GM12864 (cell line): ENCODE results near the gene MRO.

Experiments used
- DNase-seq: peaks from one replicate; pipeline ENCODE4 v3.0.0-alpha.2; 2011; ENCODE audit warnings: low read depth
- H3K4me3 ChIP-seq: 2 replicates; pipeline ENCODE4 v1.5.1; 2011; ENCODE audit warnings: mild to moderate bottlenecking, low read depth, low read length, control low read depth
- CTCF ChIP-seq: IDR thresholded peaks from 2 replicates; pipeline ENCODE4 v1.5.1; 2011; ENCODE audit warnings: low read depth, mild to moderate bottlenecking, moderate library complexity, low read length, control low read depth, inconsistent platforms; ENCODE audit errors: missing control alignments

MRO gene

DNA sequence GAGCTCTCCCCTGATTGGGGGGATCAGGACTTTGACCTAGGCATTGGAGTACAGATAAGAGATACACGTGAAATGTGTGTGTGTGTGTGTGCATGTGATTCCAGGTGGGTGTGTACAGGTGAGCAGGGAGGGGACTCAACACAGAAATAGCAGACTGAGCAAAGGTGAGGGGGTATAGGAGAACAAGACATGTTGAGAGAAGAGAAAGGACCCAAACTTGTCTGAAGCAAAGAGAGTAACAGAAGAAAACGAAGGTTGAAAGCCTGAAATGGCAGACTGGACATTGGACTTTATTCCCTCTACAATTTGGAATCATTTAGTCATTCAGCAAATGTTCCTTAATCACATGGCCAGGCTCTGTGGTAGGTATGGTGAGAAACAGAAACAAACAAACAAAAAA is 23.3 kb downstream of the MRO start:
- DNase-seq, result no peak
- TF ChIP-seq CTCF, result no peak
- H3K4me3 ChIP-seq, result no peak overlapping the region

DNA sequence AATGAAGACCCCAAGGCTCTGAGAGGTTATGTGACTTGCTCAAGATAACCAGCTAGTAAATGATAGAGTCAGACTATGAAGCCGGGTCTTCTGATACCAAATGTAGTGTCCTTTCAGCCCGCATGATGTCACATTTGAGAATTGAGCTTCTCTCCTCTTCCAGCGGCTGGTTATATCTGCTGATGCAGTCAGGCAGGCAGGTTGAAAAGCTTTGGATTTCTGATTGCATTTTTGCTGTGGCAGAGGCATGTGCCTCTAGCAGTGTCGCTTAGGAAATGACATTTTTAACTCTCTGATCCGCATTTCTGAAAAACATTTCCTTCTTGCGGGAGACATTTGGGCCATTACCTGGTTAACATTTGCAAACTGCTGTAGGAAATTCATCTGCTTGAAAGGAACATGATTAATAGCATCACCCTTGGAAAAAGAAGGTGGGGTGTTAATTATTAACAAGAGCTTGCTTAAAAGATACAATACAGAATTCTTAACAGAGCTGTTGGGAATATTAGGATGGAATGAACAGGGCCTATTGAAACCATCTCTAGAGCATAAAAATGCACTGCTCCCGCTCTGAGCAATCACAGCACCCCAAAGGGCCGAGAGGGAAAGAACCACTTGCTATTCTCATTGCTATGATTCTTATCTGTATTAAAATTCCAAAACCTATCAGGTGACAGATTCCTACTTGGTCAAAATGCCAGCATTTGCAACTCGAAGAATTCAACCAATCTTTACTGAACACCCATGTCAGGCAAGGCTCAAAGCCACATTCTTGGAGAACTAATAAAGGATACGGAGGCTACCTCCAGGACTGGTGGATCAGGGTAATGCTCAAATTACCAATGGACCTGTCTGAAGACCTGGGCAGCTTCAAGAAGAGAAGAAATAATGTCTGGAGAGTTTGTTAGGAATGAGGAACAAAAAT is 25.9 kb downstream of the MRO start:
- DNase-seq, result no peak
- TF ChIP-seq CTCF, result no peak
- no peak overlapping the region for H3K4me3 ChIP-seq

DNA sequence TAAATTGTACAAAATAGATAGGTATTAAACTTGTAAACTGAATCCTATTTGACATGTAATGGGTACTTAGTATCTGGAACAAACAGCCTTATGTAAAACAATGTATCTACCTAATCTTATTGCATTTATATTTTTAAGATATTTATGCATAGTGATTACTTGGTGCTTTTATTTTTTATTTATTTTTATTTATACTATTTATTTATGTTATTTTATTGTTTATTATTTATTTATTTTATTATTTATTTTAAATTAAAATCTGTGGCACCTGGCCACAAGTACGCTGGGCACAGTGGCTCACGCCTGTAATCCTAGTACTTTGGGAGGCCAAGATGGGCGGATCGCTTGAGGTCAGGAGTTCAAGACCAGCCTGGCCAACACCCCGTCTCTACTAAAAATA is 26.9 kb downstream of the MRO start:
- H3K4me3 ChIP-seq, result no peak overlapping the region
- TF ChIP-seq CTCF, result no peak
- DNase-seq, result no peak

DNA sequence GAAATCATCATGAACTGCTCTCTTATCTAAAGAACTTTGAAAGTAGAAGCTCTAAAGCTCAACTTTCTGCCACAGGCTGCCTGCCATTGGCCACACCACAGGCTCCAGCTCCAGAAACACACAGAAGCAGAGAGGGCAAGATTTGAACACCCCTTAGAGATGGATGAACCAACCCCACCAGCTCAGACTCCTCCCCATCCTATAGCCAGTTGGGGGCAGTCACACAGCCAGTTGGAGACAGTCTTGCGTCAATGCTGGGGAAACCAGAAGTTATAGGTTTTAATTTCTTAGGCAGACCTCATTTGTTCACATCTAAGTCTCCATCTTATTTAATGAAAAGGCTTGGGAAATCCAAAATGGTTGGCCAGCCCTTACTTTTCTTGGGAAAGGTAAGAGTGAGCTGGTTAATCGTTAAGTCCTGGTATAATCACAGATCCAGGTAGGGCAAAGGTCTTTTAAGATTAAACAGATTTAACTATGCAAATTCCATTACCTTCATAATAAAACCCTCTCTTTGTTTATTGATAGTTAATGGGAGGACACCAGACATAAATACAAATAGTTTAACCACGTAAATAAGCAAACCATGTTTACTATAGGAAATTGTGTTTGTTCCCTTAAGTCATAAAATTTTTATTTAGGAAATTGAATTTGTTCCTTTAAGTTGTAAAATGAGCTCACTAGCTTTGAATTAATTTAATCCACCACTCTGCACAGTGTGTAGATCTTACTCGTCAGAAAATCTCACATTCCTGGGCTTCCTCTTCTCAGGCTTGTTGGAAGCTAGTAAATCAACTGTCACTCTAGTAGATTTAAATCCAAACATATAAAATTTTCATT is 28.0 kb downstream of the MRO start:
- TF ChIP-seq CTCF, result peak; percentile 5
- H3K4me3 ChIP-seq, result no peak overlapping the region
- no peak for DNase-seq

- no peak for TF ChIP-seq CTCF
- no peak overlapping the region for H3K4me3 ChIP-seq
- DNase-seq, result no peak
Measured at GRCh38 chr18:50790948-50791347, 28.9 kb downstream of the MRO start.

GRCh38 chr18:50790241-50790640 is 29.6 kb downstream of the MRO start:
- H3K4me3 ChIP-seq, result no peak overlapping the region
- no peak for DNase-seq
- TF ChIP-seq CTCF, result no peak

DNA sequence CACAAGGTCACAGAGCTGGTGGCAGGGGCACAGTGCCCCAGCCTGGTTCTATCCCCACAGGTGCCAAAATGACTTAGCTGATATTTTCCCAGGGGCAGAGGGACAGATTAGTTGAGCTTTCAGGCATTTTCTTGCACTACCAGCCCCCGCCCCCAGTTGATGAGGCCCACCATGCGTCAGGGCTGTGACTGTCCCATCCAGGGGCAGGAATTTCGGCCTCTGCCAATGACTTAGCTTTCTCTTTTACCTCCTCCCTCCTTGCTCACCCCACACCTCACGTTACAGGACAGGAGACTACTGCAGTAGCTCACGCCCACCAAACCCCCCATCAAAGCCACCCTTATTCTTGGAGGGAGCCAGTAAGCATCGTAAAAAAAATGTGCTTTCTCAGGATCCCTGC is 31.5 kb downstream of the MRO start:
- DNase-seq, result no peak
- TF ChIP-seq CTCF, result no peak
- H3K4me3 ChIP-seq, result no peak overlapping the region
